ENCODE results near the gene EPM2AIP1. TPM values are rescaled to one million over a fixed set of nuclear protein-coding genes. Genes with fewer than 3 reads are reported as not detected.
"Not testable (repeated sequence)": the region's sequence is repeated elsewhere in the genome, so short reads cannot be mapped to it uniquely, and the experiment has no call there.

EPM2AIP1 gene
- 10 to 100 TPM; 12.7 to 16.3 (median 14.3) TPM for total RNA-seq (2021; fragmentation: NEBNext Ultra II Directional; extraction: Animal tissue kit (Norgen Biotek cat#: 25700))
- long read RNA-seq, full-length matches to known transcripts = 17 of 17 reads
- long read RNA-seq, partial matches to known transcripts = 0 of 17 reads
- long read RNA-seq, other reads (novel, unspliced or antisense) = 0 of 17 reads

DNA sequence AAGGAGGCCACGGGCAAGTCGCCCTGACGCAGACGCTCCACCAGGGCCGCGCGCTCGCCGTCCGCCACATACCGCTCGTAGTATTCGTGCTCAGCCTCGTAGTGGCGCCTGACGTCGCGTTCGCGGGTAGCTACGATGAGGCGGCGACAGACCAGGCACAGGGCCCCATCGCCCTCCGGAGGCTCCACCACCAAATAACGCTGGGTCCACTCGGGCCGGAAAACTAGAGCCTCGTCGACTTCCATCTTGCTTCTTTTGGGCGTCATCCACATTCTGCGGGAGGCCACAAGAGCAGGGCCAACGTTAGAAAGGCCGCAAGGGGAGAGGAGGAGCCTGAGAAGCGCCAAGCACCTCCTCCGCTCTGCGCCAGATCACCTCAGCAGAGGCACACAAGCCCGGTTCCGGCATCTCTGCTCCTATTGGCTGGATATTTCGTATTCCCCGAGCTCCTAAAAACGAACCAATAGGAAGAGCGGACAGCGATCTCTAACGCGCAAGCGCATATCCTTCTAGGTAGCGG is at the start of gene EPM2AIP1:
TSS of gene EPM2AIP1 (minus strand) at position 326 of the 520 bp plus-strand sequence. CDS start at position 272, 54 bp downstream.
- Mint-ChIP-seq H3K27me3 (ENCODE audit: insufficient read depth) (no peaks in the 10 kb centered on the region), H3K36me3 (ENCODE audit: low read depth) (peaks cover 39% of the 10 kb centered on the region), H3K4me1 (ENCODE audit: low read depth) (peaks cover 40% of the 10 kb centered on the region), H3K9me3 (no peaks in the 10 kb centered on the region), H3K4me3 (no peak within 1 kb of the TSS), H3K27ac (no peak within 1 kb of the TSS)
- no peak for DNase-seq
- TF ChIP-seq, protein P1, sequence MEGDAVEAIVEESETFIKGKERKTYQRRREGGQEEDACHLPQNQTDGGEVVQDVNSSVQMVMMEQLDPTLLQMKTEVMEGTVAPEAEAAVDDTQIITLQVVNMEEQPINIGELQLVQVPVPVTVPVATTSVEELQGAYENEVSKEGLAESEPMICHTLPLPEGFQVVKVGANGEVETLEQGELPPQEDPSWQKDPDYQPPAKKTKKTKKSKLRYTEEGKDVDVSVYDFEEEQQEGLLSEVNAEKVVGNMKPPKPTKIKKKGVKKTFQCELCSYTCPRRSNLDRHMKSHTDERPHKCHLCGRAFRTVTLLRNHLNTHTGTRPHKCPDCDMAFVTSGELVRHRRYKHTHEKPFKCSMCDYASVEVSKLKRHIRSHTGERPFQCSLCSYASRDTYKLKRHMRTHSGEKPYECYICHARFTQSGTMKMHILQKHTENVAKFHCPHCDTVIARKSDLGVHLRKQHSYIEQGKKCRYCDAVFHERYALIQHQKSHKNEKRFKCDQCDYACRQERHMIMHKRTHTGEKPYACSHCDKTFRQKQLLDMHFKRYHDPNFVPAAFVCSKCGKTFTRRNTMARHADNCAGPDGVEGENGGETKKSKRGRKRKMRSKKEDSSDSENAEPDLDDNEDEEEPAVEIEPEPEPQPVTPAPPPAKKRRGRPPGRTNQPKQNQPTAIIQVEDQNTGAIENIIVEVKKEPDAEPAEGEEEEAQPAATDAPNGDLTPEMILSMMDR (IDR thresholded peaks at IDR 0.05) = peak; percentile 54

DNA sequence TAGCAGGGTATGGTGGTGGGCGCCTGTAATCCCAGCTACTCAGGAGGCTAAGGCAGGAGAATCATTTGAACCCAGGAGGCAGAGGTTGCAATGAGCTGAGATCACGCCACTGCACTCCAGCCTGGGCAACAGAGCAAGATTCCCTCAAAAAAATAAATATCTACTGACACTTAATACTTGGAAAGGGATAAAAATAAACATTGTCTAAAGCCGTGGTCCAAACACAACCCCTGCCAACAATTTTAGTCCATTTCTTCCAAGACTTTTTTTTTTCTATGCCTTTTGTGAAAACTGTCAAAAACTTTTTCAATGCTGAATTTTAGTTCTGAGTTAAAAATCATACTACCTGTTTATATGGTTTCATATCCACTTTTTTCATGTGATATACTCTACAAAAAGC is 49.8 kb upstream of the EPM2AIP1 start:
- not testable (repeated sequence) for H3K27me3 Mint-ChIP-seq (ENCODE audit: insufficient read depth); H3K27ac Mint-ChIP-seq; H3K9me3 Mint-ChIP-seq; H3K4me3 Mint-ChIP-seq; DNase-seq
- Mint-ChIP-seq H3K36me3 (ENCODE audit: low read depth) (peaks cover 50% of the 10 kb centered on the region), H3K4me1 (ENCODE audit: low read depth) (peaks cover 21% of the 10 kb centered on the region)

DNA sequence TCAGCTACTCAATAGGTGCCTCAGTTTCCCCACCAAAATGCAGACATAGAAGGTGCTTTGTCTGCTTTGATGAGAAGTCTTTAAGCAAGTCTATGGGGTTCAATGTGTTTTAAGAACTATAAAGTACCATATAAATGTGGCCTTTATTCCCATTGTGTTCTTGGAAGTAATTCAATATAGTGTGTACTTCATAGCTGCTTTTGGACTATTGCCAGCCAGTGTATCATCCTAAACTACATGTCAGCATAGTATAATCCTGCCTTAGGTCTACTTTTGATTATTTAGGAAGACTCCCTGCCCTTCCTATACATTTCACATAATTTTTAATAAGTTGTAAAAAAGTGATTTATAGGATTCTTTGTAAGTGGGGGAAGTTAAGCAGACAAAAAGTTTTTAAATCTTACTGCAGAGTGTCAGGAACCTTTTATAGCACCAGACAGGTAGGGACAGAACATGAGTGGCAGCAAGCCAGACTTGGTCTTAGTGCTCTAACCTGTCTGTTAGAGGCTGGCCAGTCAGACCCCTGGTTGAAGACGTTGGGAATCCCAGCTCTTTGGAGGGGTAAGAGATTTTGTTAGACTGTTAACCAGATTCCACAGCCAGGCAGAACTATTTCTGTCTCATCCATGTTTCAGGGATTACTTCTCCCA is 48.7 kb upstream of the EPM2AIP1 start:
- H3K4me1 Mint-ChIP-seq (ENCODE audit: low read depth) = peaks cover 21% of the 10 kb centered on the region
- H3K36me3 Mint-ChIP-seq (ENCODE audit: low read depth) = peaks cover 50% of the 10 kb centered on the region
- peaks cover 1% of the 10 kb centered on the region for H3K27me3 Mint-ChIP-seq (ENCODE audit: insufficient read depth)
- H3K27ac Mint-ChIP-seq = no peak overlapping the region
- no peak overlapping the region for H3K4me3 Mint-ChIP-seq
- no peak for DNase-seq
- H3K9me3 Mint-ChIP-seq = peaks cover 3% of the 10 kb centered on the region; the same call in 1 of the 2 replicates
- TF ChIP-seq, protein P1 (IDR thresholded peaks at IDR 0.05) = no peak

DNA sequence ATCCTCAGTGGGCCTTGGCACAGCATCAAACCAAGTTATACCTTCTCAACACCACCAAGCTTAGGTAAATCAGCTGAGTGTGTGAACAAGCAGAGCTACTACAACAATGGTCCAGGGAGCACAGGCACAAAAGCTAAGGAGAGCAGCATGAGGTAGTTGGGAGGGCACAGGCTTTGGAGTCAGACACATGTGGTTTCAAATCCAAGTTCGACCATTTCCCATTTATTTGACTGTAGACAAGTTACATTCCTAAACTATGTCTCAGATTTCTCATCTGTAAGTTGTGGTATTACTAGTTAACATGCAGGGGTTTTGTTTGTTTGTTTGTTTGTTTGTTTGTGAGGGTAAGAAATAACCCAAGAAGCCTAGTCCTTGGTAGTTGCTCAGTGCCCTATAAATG is 47.3 kb upstream of the EPM2AIP1 start:
- Mint-ChIP-seq H3K27me3 (ENCODE audit: insufficient read depth) (no peaks in the 10 kb centered on the region; the same call in none of the 2 replicates), H3K36me3 (ENCODE audit: low read depth) (peaks cover 59% of the 10 kb centered on the region), H3K4me1 (ENCODE audit: low read depth) (peaks cover 21% of the 10 kb centered on the region), H3K27ac (peak overlapping the region; percentile 58), H3K9me3 (peaks cover 12% of the 10 kb centered on the region), H3K4me3 (no peak overlapping the region)
- TF ChIP-seq, protein P1 (IDR thresholded peaks at IDR 0.05) = no peak
- peak; percentile 27 for DNase-seq

DNA sequence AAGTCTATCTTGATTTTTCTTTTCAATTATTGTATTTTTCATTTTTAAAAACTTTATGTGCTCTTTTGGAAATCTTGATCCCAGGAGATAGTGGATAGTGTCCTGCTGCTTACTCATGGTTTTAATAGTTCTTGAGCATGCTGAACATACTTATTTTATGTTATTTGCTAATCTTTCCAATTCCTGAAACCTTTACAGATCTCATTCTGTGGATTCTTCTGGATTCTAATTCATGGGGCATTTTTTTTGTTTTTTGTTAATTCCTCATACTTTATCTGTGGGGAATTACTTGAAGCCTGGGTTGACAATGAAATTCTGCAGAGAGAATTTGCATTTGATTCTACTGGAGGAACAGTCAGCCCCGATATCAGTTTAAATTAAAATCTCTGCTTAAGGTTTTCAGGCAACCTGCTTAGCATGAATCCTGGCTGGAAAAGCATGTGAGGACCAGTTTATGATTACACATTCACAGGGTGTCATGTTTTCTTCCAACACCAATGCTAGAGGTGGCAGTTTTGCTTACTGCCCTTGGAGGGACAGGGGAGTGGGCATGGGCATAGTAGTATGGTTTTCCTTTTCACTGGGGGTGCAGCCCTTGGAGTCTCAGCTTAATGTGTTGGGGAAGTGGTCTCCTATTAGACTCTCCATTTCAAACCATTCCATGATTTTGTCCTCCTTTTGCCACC is 46.4 kb upstream of the EPM2AIP1 start:
- H3K4me3 Mint-ChIP-seq = no peak overlapping the region; the same call in 1 of the 2 replicates
- no peaks in the 10 kb centered on the region; the same call in none of the 2 replicates for H3K27me3 Mint-ChIP-seq (ENCODE audit: insufficient read depth)
- H3K9me3 Mint-ChIP-seq = peaks cover 12% of the 10 kb centered on the region
- H3K36me3 Mint-ChIP-seq (ENCODE audit: low read depth) = peaks cover 58% of the 10 kb centered on the region
- peaks cover 21% of the 10 kb centered on the region for H3K4me1 Mint-ChIP-seq (ENCODE audit: low read depth)
- no peak for DNase-seq
- TF ChIP-seq, protein P1 (IDR thresholded peaks at IDR 0.05) = no peak
- H3K27ac Mint-ChIP-seq = peak overlapping the region; percentile 12; the same call in 1 of the 2 replicates
